HG03378 (cell line): ENCODE measurements around the gene XPC.

Experiments
- ATAC-seq: cut with Tn5 transposase; IDR thresholded peaks from one replicate; pipeline ENCODE4 v1.9.1; 2021; ENCODE audit warnings: mild to moderate bottlenecking, moderate library complexity; ENCODE audit not compliant: unreplicated experiment

Gene XPC

DNA sequence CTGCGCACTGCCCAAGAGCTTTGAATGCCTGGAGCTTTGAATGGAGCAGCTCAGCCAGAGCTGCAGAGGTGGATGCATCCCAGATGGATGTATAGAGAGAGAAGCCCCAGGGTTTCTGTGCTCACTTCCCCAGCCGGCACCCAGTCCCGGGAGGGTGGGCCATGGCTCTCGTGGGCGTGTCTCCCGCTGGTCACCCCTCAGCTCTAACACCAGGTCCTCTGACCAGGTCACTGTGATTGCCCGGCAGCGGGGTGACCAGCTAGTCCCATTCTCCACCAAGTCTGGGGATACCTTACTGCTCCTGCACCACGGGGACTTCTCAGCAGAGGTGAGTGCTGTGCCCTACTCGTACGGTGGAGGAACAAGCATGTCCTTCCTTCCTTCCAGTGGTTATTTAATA is 42.8 kb downstream of the XPC start:
- no peak for ATAC-seq

DNA sequence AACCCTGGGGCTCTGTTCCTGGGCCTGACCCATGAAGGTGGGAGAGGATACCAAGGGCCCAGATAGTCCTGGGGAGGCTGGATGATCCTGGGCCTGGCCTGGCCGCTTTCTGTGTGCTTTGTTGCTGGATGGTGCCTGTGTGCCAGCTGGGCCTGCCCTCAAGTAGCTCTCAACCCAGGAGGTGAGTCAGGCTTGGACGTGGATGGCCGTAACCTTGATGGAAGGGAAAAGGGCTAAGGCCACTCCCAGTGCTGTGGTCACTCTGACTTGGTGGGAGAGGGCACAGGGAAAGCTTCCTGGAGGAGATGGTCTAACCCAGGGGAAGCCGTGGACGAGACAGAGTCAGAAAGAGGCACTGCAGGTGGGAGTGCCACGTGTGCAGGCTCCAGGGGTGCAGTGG is 44.1 kb downstream of the XPC start:
- ATAC-seq = no peak

GRCh38 chr3:14133876-14134275 is 44.5 kb downstream of the XPC start:
- no peak for ATAC-seq

DNA sequence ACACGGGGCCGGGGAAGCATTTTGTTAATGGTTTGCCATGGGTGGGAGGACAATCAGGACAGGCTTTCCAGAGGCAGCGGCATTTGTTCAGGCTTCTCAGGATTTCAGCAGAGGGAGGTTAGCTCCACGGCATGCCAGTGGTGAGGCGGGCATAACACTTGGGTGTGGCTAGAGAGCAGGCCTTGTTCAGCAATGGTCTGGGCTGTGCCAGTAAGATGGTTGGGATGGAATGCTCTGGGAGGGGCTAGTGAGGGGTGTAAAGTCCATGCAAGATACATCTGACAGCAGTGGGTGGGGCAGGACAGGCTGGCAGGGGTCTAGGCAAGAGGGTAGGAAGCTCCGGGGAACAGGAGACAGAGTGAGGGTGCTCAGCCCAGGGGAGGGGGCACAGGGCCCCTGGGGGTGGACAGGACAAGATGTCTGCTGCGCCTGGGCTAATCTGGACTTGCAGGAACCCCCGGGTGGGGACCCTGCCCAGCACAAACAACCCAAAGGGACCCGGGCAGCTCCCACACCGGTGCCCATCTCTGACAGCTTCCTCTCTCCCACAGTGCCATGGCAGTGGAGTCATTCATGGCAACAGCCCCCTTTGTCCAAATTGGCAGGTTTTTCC is 45.1 kb downstream of the XPC start:
- ATAC-seq = no peak

DNA sequence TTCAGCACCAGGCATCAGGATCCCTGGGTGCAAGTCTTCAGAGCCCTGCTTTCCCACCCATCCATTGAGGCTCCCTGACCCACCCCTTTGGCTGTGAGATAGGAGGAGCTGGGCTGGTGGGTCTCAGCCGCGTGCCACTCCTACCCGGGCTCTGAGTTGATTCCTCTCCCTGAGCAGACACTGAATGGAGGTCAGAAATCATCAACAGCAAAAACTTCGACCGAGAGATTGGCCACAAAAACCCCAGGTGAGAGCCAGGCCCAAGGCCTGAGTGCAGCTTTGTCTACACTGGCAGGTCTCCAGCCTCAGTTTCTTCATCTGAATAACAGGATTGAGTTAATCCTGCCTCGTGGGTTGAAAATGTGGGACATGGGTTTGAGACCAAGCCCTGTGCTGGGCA is 45.7 kb downstream of the XPC start:
- no peak for ATAC-seq

DNA sequence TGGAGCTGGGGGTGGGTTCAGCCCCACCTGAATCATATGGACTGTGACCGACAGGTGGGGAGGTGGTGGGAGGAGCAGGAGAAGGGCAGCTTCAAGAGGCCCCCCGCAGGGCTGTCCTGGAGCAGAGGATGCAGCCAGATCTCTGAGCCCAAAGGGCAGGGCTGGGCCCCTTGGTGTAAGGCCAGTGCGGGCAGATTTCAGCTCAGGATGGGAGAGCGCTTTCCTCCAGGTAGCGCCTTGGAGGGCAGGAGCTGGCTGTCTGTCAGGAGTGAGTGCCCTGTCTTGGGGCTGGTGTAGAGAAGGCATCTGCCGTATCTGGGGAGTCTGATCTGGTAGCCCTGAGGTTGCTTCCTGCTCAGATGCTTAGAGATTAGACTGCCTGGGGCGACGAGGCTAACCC is 46.3 kb downstream of the XPC start:
- ATAC-seq = no peak

DNA sequence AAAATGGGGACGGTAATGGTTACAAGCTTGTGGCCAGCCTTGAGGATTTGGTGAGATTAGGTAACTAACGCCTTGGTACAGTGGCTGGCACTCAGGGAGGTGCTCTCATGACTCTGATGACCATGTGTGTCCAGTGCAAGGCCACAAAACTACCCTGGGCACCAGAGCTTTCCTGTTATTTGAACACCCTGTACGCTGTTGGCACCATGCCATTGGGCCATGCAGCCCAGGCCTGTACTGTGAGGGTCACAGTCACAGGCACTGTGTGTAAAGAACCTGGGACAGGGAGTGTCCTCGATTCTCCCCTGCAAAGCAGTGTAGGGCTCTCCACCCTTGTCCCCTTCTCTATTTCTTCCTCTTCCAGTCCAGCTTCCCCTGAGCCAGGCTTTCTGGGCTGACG is 47.3 kb downstream of the XPC start:
- ATAC-seq = no peak

DNA sequence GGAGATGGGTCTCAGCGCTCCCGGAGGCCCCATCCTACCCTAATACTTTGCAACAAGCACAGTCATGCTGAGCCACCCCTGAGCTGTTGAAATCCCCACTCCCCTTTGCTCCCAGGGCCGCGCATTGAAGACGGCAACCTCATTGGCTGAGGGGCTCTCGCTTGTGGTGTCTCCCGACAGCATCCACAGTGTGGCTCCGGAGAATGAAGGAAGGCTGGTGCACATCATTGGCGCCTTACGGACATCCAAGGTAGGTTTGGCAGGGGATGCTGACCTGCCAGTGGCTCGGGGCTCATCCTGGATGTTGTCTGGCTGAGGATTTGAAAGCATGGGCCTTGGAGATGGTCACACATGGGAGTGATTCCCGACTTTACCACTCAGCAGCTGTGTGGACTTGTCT is 47.7 kb downstream of the XPC start:
- no peak for ATAC-seq

GRCh38 chr3:14130230-14130629 is 48.2 kb downstream of the XPC start:
- no peak for ATAC-seq

DNA sequence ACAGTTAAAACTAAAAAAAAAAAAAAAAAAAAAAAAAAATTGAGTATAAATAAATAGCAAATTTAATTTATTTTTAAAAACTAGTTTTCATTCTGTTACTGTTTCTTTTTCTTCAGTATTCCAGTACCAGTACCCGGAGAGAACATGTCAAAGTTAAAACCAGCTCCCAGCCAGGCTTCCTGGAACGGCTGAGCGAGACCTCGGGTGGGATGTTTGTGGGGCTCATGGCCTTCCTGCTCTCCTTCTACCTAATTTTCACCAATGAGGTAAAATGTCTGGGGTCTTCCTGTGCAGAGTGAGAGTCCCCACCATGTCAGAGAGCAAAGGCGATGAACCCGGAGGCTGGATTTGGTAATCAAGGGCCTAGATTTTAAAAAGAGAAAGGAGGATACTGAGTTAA is 49.1 kb downstream of the XPC start:
- no peak for ATAC-seq

- ATAC-seq = no peak
Observed at GRCh38 chr3:14128724-14129123, 49.7 kb downstream of the XPC start.

- ATAC-seq = no peak
Observed at GRCh38 chr3:14127516-14128161, 50.8 kb downstream of the XPC start.

DNA sequence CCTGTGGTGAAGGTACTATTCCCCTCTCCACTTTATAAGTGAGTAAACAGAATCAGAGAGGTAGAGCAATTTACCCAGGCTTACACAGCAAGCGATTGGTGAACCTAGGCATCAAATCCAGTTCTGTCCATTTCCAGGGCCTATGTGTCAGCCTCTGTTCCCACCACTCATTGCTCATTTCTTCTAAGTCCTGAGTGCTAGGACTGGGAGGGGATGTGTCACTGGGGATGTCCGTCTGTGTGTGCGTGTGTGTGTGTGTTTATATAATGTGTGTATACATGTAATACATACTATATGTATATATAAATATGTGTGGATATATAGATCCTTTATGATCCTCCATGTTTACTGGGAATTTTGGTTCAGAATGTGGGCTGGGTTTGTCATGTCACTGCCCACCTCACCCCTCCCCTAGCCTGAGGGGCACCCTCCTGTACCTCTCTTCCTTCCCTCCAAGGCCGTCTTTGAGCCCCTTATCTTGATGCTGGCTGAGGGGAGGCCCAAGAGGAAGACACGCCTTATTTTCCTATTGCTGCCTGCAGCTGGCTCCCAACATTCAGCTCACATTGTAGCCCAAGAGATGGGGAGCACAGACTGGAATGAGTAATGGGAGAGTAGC is 51.4 kb downstream of the XPC start:
- no peak for ATAC-seq

DNA sequence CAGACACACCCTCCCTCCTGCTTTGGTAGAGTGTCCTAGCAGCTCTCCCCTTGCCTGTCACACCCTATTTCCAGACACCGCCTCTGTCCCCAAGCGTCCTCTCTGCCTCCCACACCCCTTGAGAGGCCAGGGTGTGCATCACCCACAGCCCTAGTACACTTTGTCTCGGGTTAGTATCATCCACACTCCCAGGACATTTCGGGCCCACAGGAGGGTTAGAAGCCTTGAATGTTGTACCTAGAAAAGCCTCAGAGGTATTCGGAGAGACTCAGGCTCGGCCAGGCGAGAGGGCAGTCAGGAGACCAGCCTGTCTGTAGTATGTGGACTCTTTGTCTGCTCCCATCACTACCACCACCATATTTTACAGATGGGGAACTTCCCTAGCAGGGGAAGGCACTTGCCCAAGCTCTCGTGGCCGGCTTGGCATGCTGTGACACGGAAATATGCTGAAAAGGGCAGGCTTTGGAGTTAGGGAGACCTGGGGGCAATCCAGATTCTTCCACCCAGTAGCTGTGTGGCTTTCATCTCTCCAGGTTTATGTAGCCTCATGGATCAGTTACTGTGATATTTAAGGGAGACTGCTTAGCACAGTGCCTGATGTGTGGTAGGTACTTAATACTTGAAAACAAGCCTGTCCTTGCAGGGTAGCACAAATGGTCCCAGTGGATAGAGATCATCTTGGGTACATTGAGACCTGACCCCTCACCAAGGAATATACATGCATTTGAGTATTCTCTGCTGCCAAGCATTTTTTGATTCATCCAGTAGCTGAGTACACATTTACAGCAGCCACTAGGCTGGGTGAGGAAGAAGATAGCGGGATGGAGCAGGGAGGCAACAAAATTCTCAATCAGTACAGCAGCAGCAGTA is 52.1 kb downstream of the XPC start:
- no peak for ATAC-seq

- peak; percentile 17 for ATAC-seq
Observed at GRCh38 chr3:14125193-14126016, 53.0 kb downstream of the XPC start.

GRCh38 chr3:14124615-14125192 is 53.7 kb downstream of the XPC start, which contains the start of the genes CHCHD4 and TMEM43:
Gene CHCHD4 (minus strand): TSS chr3:14124870. CDS start chr3:14124676, 194 bp downstream.
Gene TMEM43 (plus strand): TSS chr3:14125052. CDS start chr3:14125194, 142 bp downstream.
- ATAC-seq = peak; percentile 91

GRCh38 chr3:14124223-14124614 is 54.2 kb downstream of the XPC start:
- ATAC-seq = peak; percentile 36

GRCh38 chr3:14123308-14124222 is 54.8 kb downstream of the XPC start:
- ATAC-seq = no peak

DNA sequence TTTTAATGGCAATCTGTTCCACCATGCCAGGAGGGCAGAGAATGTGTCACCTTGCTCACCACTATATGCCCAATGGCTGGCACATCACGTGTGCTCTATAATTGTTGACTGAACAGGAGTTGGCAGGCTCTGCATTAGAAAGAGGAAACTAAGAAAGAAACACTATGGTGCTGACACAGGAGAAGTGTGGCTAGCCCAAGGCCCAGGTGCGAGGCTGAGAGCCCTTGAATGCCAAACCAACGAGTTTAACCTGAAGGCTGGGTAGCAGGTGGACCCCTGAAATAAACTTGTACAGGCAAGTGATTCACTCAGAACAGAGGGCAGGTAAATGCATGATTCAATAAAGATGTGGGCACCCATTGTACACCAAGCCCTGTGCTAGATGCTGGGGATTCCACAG is 56.1 kb downstream of the XPC start:
- no peak for ATAC-seq
